Body of pancreas (tissue), 4 donors: ENCODE results near the gene RNF31. TPM values are rescaled to one million over a fixed set of nuclear protein-coding genes. Genes with fewer than 3 reads are reported as not detected.

Experiments
- ATAC-seq: fragments of 150-250 bp; one replicate; pipeline ENCODE4 v1.9.1; 2016
- DNase-seq, 4 donors: peaks; one replicate each; pipeline ENCODE4 v3.0.0-alpha.2; 2019
- H3K27ac ChIP-seq, 4 donors: fragments of 200-600 bp; sonication (generic); 1 replicate in 3 of 4; 2 replicates in 1 of 4; pipeline versions ENCODE4 v1.5.1 to v1.6.1; 2016 to 2019; ENCODE audit warnings: mild to moderate bottlenecking in 1 of 4, mixed read lengths in 1 of 4, moderate library complexity in 1 of 4
- H3K27me3 ChIP-seq, 2 donors: fragments of 200-600 bp; sonication (generic); one replicate each; pipeline ENCODE4 v1.6.0; 2016; ENCODE audit warnings: mild to moderate bottlenecking in 1 of 2
- H3K36me3 ChIP-seq, 2 donors: fragments of 200-600 bp; sonication (generic); replicated peaks in 1 of 2; 2 replicates each; pipeline ENCODE4 v1.5.1; 2016; ENCODE audit warnings: low read depth in 2 of 2; ENCODE audit not compliant: insufficient read depth in 1 of 2
- H3K4me1 ChIP-seq: fragments of 200-600 bp; sonication (generic); one replicate; pipeline ENCODE4 v1.6.0; 2016
- H3K4me3 ChIP-seq, 2 donors: fragments of 200-600 bp; sonication (generic); 1 replicate in 1 of 2; 2 replicates in 1 of 2; pipeline ENCODE4 v1.5.1; 2016 to 2019
- H3K9me3 ChIP-seq, 3 donors: fragments of 200-600 bp; sonication (generic); 1 replicate in 2 of 3; 2 replicates in 1 of 3; pipeline ENCODE4 v1.5.1; 2016
- CTCF ChIP-seq, 7 experiments: fragments of 450-650 bp in 4 of 7; fragments of 200-600 bp in 3 of 7; sonication (generic) in 3 of 7; IDR thresholded peaks; one replicate each; pipeline ENCODE4 v1.5.1; 2016 to 2019; ENCODE audit warnings: antibody characterized with exemption in 7 of 7
- POLR2A ChIP-seq, 3 donors: fragments of 450-650 bp; IDR thresholded peaks; one replicate each; pipeline ENCODE4 v1.6.1; 2016; ENCODE audit warnings: antibody characterized with exemption in 3 of 3, mild to moderate bottlenecking in 2 of 3
- WGBS, 2 donors: methylation state at CpG; one replicate each; pipeline ENCODE4 v1.1.5; 2017; 5-methylcytosine and 5-hydroxymethylcytosine counted together
- intact Hi-C: fragments of 100-400 bp; cut with DNase I; formaldehyde crosslinking; loops from one replicate; pipeline ENCODE4 v1.15.1; 2023
- total RNA-seq, 2 donors: library from RNA; depleted of rRNA; stranded (reverse); fragments of >200 nt; gene quantifications; one replicate each; pipeline ENCODE4 v1.1.0, GENCODE V29; 2016

The RNF31 gene
- total RNA-seq, 2 donors from 2014 or later: 38.1 to 83.1 TPM

- H3K27ac ChIP-seq: no peak overlapping the region
- peaks cover 24 to 37% of the 10 kb centered on the region in 2 donors for H3K36me3 ChIP-seq
- 81% methylated on average over 7 to 9 of the region's 9 CpGs for WGBS, 2 donors
- no peak for ATAC-seq
- no peak overlapping the region for H3K4me3 ChIP-seq
- H3K27me3 ChIP-seq: no peaks in the 10 kb centered on the region
- no peaks in the 10 kb centered on the region for H3K4me1 ChIP-seq
- no peak for DNase-seq
- intact Hi-C loops: no loop called here
- no peaks in the 10 kb centered on the region for H3K9me3 ChIP-seq
- TF ChIP-seq CTCF (IDR thresholded peaks at IDR 0.05) (no peak), POLR2A (IDR thresholded peaks at IDR 0.05) (no peak)
These were observed 23.6 kb upstream of the RNF31 start for GRCh38 chr14:24123424-24124417.

- Histone ChIP-seq H3K27ac (no peak overlapping the region), H3K27me3 (no peaks in the 10 kb centered on the region), H3K4me1 (peaks cover 19% of the 10 kb centered on the region), H3K4me3 (no peak overlapping the region), H3K9me3 (no peaks in the 10 kb centered on the region), H3K36me3 (peaks cover 0 to 13% of the 10 kb centered on the region in 2 donors)
- intact Hi-C loops: no loop called here
- ATAC-seq (no peak), DNase-seq (no peak)
- no peak for TF ChIP-seq POLR2A (IDR thresholded peaks at IDR 0.05)
- TF ChIP-seq CTCF (IDR thresholded peaks at IDR 0.05): no peak
These were observed 20.4 kb upstream of the RNF31 start for GRCh38 chr14:24126939-24127338.

GRCh38 chr14:24127673-24128072 lies 19.6 kb upstream of the RNF31 start:
- DNase-seq: no peak
- H3K4me3 ChIP-seq: no peak overlapping the region
- no peak overlapping the region for H3K27ac ChIP-seq
- no peaks in the 10 kb centered on the region for H3K27me3 ChIP-seq
- TF ChIP-seq CTCF (IDR thresholded peaks at IDR 0.05) (no peak), POLR2A (IDR thresholded peaks at IDR 0.05) (no peak)
- no peaks in the 10 kb centered on the region for H3K9me3 ChIP-seq
- H3K36me3 ChIP-seq: peaks cover 0 to 11% of the 10 kb centered on the region in 2 donors
- intact Hi-C loops: no loop called here
- WGBS, 2 donors: 92 to 96% methylated on average over 2 of the region's 2 CpGs
- no peak for ATAC-seq
- peaks cover 26% of the 10 kb centered on the region for H3K4me1 ChIP-seq

GRCh38 chr14:24129410-24129998 lies 17.8 kb upstream of the RNF31 start:
- H3K36me3 ChIP-seq: no peaks in the 10 kb centered on the region
- WGBS, 2 donors: 88 to 91% methylated on average over 8 of the region's 8 CpGs
- ATAC-seq: no peak
- intact Hi-C loops: no loop called here
- H3K4me1 ChIP-seq: peaks cover 31% of the 10 kb centered on the region
- DNase-seq: no peak
- H3K4me3 ChIP-seq: no peak overlapping the region
- H3K27ac ChIP-seq: peak overlapping the region in 1 of 4 donors; percentile 93
- TF ChIP-seq POLR2A (IDR thresholded peaks at IDR 0.05): no peak
- TF ChIP-seq CTCF (IDR thresholded peaks at IDR 0.05): no peak
- H3K27me3 ChIP-seq: no peaks in the 10 kb centered on the region
- no peaks in the 10 kb centered on the region for H3K9me3 ChIP-seq
